ENCODE measurements around the gene SENP5. TPM values are rescaled to one million over a fixed set of nuclear protein-coding genes. Genes with fewer than 3 reads are reported as not detected.

SENP5 gene
- total and polyA plus RNA-seq, 4 donors = 3.9 to 26.9 (median 14.3) TPM

DNA sequence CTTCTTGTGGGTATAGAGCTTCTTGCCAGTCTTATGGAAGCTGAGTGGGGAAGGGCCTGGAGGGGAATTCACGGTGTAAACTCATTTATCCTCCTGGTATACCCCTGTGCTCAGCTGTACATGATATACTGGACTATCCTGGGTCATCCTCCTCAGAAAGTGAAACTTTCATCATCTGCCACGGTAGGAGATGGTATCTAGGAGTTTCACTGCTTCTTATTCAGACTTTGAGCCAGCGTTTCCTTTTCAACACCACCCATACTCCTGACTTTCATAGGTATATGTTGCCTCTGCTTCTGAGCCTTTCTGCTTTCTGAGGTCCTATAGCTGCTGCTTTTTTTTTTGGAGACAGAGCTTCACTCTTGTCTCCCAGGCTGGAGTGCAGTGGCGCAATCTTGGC, 15.6 kb downstream of the SENP5 start:
- Histone ChIP-seq H3K4me3 (ENCODE audit: low read depth in 1 of 3, low read length in 3 of 3) (no peak overlapping the region), H3K27ac (ENCODE audit: low read depth in 1 of 2, low read length in 2 of 2) (no peak overlapping the region), H3K4me1 (ENCODE audit: control insufficient read depth in 4 of 4, insufficient read depth in 4 of 4, low read length in 3 of 4) (no peaks in the 10 kb centered on the region), H3K36me3 (ENCODE audit: control insufficient read depth in 4 of 4, insufficient read depth in 3 of 4, low read depth in 1 of 4, low read length in 3 of 4) (peaks cover 0 to 30% (median 12%) of the 10 kb centered on the region in 4 donors), H3K9ac (ENCODE audit: low read depth in 1 of 2, low read length in 2 of 2) (no peak overlapping the region), H3K27me3 (ENCODE audit: control insufficient read depth in 4 of 4, insufficient read depth in 4 of 4, low read length in 3 of 4) (no peaks in the 10 kb centered on the region), H3K9me3 (ENCODE audit: control insufficient read depth in 4 of 4, low read length in 3 of 4) (no peaks in the 10 kb centered on the region)
- no peak for DNase-seq (ENCODE audit: low spot score)
- TF ChIP-seq, protein P1, sequence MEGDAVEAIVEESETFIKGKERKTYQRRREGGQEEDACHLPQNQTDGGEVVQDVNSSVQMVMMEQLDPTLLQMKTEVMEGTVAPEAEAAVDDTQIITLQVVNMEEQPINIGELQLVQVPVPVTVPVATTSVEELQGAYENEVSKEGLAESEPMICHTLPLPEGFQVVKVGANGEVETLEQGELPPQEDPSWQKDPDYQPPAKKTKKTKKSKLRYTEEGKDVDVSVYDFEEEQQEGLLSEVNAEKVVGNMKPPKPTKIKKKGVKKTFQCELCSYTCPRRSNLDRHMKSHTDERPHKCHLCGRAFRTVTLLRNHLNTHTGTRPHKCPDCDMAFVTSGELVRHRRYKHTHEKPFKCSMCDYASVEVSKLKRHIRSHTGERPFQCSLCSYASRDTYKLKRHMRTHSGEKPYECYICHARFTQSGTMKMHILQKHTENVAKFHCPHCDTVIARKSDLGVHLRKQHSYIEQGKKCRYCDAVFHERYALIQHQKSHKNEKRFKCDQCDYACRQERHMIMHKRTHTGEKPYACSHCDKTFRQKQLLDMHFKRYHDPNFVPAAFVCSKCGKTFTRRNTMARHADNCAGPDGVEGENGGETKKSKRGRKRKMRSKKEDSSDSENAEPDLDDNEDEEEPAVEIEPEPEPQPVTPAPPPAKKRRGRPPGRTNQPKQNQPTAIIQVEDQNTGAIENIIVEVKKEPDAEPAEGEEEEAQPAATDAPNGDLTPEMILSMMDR (IDR thresholded peaks at IDR 0.05; ENCODE audit: low read depth, low read length, missing input control) = no peak
- 86% methylated on average over 4 of the region's 4 CpGs for WGBS

DNA sequence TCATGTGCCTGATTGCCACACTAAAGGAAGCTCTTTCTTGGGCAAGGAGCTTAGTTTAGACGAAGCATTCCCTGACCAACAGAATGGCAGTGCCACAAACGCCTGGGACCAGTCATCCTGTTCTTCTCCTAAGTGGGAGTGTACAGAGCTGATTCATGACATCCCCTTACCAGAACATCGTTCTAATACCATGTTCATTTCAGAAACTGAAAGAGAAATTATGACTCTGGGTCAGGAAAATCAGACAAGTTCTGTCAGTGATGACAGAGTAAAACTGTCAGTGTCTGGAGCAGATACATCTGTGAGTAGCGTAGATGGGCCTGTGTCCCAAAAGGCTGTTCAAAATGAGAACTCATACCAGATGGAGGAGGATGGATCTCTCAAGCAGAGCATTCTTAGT, 18.4 kb downstream of the SENP5 start:
- no peaks in the 10 kb centered on the region for H3K9me3 ChIP-seq (ENCODE audit: control insufficient read depth in 4 of 4, low read length in 3 of 4)
- H3K4me1 ChIP-seq (ENCODE audit: control insufficient read depth in 4 of 4, insufficient read depth in 4 of 4, low read length in 3 of 4) = no peaks in the 10 kb centered on the region
- no peak overlapping the region for H3K4me3 ChIP-seq (ENCODE audit: low read depth in 1 of 3, low read length in 3 of 3)
- no peak overlapping the region for H3K27ac ChIP-seq (ENCODE audit: low read depth in 1 of 2, low read length in 2 of 2)
- TF ChIP-seq, protein P2, sequence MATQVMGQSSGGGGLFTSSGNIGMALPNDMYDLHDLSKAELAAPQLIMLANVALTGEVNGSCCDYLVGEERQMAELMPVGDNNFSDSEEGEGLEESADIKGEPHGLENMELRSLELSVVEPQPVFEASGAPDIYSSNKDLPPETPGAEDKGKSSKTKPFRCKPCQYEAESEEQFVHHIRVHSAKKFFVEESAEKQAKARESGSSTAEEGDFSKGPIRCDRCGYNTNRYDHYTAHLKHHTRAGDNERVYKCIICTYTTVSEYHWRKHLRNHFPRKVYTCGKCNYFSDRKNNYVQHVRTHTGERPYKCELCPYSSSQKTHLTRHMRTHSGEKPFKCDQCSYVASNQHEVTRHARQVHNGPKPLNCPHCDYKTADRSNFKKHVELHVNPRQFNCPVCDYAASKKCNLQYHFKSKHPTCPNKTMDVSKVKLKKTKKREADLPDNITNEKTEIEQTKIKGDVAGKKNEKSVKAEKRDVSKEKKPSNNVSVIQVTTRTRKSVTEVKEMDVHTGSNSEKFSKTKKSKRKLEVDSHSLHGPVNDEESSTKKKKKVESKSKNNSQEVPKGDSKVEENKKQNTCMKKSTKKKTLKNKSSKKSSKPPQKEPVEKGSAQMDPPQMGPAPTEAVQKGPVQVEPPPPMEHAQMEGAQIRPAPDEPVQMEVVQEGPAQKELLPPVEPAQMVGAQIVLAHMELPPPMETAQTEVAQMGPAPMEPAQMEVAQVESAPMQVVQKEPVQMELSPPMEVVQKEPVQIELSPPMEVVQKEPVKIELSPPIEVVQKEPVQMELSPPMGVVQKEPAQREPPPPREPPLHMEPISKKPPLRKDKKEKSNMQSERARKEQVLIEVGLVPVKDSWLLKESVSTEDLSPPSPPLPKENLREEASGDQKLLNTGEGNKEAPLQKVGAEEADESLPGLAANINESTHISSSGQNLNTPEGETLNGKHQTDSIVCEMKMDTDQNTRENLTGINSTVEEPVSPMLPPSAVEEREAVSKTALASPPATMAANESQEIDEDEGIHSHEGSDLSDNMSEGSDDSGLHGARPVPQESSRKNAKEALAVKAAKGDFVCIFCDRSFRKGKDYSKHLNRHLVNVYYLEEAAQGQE (IDR thresholded peaks at IDR 0.05) = no peak
- TF ChIP-seq FOXA2 (IDR thresholded peaks at IDR 0.05) (no peak), RAD21 (IDR thresholded peaks at IDR 0.05) (no peak), YY1 (IDR thresholded peaks at IDR 0.05) (no peak), HNF4G (IDR thresholded peaks at IDR 0.05) (no peak), JUND (IDR thresholded peaks at IDR 0.05) (no peak), TAF1 (conservative IDR thresholded peaks at IDR 0.05) (no peak), NR2F2 (IDR thresholded peaks at IDR 0.05) (no peak), GABPA (IDR thresholded peaks at IDR 0.05 in 1 of 2, conservative IDR thresholded peaks at IDR 0.05 in 1 of 2) (no peak), SP1 (IDR thresholded peaks at IDR 0.05) (no peak), HNF4A (conservative IDR thresholded peaks at IDR 0.05) (no peak), FOXA1 (IDR thresholded peaks at IDR 0.05) (no peak), RXRA (IDR thresholded peaks at IDR 0.05) (no peak)
- TF ChIP-seq, protein P3, sequence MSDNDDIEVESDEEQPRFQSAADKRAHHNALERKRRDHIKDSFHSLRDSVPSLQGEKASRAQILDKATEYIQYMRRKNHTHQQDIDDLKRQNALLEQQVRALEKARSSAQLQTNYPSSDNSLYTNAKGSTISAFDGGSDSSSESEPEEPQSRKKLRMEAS (IDR thresholded peaks at IDR 0.05) = no peak
- TF ChIP-seq, protein P4, sequence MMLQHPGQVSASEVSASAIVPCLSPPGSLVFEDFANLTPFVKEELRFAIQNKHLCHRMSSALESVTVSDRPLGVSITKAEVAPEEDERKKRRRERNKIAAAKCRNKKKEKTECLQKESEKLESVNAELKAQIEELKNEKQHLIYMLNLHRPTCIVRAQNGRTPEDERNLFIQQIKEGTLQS (IDR thresholded peaks at IDR 0.05) = no peak
- TF ChIP-seq, protein P1 (IDR thresholded peaks at IDR 0.05; ENCODE audit: low read depth, low read length, missing input control) = no peak
- DNase-seq (ENCODE audit: low spot score) = no peak
- H3K27me3 ChIP-seq (ENCODE audit: control insufficient read depth in 4 of 4, insufficient read depth in 4 of 4, low read length in 3 of 4) = no peaks in the 10 kb centered on the region
- no peak overlapping the region for H3K9ac ChIP-seq (ENCODE audit: low read depth in 1 of 2, low read length in 2 of 2)
- WGBS = 74% methylated on average over 4 of the region's 4 CpGs
- peaks cover 2 to 30% (median 13%) of the 10 kb centered on the region in 4 donors for H3K36me3 ChIP-seq (ENCODE audit: control insufficient read depth in 4 of 4, insufficient read depth in 3 of 4, low read depth in 1 of 4, low read length in 3 of 4)
